NCI-H526 treated with DMSO at 0.1 percent for 48 hours (cell line): ENCODE data around the gene LBX1.

Experiments used
- DNase-seq: peaks from one replicate; lab custom pipeline; 2025; lab: John Stamatoyannopoulos, UW

The LBX1 gene

GRCh38 chr10:101225846-101226421 is 3.3 kb downstream of the LBX1 start:
- DNase-seq, result no peak

GRCh38 chr10:101224910-101225823 is 4.1 kb downstream of the LBX1 start:
- DNase-seq, result no peak

- no peak for DNase-seq
Measured at GRCh38 chr10:101224060-101224909, 5.0 kb downstream of the LBX1 start.

GRCh38 chr10:101223274-101224059 is 5.8 kb downstream of the LBX1 start:
- no peak for DNase-seq

GRCh38 chr10:101222683-101223273 is 6.5 kb downstream of the LBX1 start:
- DNase-seq, result peak; percentile 4

GRCh38 chr10:101221963-101222531 is 7.2 kb downstream of the LBX1 start:
- no peak for DNase-seq

DNA sequence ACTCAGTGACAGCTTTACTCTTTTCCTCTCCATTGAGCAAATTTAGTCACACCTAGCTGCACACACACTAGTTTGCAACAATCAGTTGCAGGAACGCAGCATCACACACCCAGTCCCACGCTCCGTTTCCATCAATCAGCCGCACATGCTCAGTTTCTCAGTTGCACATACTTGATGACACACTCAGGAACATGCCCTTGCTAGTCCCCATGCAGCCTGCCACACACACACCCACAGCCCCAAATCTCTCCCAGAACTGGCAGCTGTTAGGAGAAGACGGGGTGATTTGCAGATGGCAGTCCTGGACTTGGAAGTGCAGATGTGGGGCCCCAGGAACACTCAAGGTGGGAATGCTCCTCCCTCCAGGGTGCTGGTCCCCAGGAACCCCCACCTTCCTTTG is 7.7 kb downstream of the LBX1 start:
- no peak for DNase-seq

DNA sequence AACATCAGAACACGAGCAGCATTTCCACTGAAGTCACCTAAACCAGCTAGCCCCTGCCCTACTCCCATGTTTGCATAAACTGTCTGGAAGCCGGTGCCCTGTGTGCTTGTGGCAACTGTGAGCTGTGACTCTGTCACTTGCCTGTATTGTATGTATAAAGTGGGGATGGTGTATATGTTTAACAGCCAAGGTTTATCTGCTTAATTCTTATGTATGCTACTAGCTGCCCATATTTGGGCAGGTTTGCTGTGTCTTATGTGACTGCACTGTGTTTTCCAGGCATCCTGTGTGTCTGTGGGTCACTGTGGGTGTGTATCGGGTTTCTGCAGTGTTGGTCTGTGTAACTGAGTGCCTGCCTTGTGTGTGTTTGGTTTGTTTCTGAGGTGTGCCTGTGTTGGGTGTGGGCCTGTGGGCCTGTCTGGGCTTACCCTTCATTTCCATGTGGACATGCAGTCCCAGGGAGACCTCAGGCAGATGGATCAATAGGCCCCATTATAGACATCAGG is 9.3 kb downstream of the LBX1 start:
- DNase-seq, result no peak

- no peak for DNase-seq
Measured at GRCh38 chr10:101219139-101219945, 9.9 kb downstream of the LBX1 start.

DNA sequence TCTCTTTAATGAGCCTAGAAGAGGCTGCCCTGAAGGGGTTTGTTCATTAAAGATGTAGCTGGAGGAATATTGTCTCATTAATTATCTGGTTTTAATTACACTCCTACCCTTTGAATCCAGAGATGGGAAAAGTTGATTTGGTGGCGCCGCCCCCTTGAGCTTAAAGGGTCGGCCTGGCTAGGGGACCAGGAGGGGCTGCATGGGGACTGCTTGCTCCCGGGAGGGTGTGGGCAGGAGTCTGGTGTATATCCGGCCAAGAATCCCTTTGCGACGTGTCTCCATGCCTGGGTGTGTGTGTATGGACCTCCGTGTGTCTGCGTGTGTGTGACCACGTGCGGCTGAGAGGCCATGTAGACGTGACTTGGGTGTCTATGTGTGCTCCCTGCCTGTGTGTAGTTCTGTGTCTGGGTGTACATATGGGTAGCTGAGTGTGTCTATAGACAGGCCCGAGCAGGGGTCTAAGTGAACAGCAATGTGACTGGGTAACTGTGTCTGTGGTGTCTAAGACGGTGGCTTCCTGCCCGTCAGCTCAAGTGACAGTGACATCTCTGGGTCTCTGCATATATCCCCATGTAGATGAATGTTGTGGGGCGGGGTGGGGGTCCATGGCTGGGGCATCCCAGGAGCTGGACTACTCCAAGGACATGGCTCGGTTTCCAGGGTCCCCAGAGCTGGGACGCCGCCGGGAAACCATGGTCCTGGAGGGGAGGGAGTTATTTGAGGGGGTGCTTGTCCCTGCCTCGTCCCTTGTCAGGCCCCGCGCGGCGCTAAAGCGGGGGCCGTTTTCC is 10.7 kb downstream of the LBX1 start:
- DNase-seq, result no peak

DNA sequence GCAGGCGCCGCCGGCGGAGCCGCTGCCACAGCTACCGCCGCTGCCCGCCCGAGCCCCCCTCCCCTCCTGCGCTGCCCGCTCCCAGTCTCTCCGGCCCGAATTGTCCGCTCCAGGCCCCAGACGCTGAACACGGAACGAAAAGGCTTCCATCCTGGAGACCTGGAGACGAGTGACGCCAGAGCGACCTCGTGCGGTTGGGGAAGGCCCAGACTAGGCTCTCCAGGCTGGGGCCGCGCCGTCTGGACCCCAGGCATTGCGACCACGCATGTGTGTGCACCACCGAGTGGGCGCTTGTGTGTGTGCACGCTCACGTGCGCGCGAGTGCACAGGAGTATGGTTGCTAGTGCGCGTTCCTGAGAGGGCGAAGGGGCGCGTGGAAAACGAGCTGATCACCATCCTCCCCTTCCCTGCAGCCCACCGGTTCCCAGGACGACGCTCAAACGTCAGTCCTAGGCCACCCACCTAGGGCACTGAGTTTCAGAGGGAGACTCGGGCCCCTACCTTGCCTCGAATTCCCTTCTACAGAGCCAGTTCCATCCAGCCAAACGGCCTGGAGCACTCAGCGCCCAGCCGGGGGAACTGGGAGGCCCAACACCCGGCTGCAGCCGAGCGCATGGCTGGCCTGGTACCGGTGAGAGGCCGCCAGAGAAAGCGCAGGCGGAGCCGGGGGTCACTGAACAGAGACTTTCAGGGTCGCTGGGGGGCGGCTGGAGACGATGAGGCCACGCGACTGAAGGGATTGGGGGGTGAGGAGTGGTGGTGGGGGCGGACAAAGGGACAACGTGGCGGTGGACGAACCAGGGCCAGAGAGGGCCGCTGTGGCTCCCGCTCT is 11.6 kb downstream of the LBX1 start:
- peak; percentile 26 for DNase-seq

DNA sequence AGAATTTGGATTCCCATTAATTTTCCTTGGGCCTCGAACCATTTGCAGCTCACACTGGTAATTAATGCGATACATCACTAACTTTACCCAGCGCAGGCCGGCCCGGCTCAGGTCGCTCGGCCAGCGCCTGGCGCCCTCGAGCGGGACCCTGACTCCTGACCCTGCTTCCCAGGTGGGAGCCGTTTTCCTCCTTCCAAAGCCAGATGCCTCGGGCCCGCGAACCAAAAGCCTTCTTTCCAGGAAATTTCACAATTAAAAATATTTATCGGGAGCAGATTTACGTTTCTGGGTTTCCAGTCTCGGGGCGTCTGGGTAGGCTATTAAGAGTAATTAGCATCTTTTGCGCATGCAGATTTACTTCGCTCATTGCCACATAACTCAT is 12.2 kb downstream of the LBX1 start:
- no peak for DNase-seq

DNA sequence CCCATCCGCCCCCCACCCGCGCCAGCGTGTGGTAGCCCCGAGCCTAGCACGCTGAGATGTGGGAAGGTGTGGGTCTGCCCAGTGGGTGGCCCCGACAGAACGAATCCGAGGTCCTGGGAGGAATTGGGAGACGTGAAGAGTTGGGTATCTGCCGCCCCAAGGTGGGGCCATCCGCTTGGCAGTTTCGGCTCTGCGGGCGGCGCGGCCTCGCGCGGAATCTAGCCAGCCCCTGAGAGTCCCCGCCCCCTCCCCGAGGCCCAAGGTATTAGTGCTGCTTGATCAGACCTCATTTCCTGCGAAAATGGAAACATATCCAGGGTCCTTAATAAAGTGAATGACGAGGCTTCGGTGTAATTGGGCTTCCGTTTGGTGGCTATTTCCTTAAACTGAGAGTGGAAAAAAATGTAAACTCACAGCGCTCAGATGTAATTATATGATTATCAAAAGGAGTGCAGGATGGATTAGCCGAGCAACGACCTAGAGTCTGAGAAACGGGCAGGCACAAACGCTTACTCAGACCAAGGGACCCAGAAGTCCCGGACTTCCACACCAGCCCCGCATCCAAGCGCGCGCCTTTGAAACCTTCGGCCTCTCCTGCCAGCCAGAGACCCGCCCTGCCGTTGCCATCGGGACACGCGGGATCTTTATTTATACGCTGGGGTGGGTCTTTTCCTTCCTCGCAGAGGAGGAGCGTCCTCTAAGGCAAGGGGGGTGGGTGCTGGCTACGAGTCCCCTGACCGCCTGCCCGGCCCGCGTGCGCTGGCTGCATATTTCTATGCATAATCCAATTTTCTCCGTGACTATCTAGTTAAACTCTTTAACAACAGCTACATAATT is 12.8 kb downstream of the LBX1 start:
- no peak for DNase-seq

DNA sequence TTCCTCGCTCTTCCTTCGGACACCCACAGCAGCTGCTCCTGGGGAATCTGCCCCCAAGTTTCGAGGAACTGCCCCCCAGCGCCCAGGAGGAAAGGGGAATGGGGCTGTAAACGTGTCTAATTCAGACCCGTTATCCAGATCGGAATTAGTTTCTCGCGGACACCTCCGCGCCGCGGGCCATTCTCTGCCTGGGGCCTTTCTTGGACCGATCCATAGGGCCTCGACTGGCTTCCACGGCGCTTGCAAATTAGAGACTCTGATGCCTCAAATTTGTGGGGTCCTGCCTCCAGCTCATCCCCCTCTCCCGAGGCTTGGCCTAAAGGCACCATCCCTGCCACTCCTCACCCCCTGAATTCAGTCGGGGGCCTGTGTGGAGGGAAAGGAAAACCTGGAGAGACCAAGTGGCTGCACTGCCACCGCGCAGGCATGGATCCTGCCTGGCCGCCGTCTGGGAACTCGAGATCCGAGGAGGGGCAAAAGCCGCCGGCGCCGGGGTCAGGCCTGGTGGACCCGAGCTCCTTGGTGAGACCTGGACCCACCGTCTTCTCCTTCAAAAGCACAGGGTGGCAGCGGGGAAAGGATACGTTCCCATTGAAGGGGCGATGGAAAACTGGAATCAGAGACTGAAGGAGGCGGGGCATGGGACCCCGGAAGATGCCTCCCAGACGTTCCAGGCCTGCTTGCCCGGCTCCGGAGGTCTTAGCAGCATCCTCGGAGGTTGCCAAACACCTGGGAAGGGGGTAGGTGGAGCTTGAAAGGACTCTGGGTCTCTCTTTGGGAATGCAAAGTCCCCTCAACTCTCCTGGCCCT is 13.7 kb downstream of the LBX1 start:
- DNase-seq, result no peak

DNA sequence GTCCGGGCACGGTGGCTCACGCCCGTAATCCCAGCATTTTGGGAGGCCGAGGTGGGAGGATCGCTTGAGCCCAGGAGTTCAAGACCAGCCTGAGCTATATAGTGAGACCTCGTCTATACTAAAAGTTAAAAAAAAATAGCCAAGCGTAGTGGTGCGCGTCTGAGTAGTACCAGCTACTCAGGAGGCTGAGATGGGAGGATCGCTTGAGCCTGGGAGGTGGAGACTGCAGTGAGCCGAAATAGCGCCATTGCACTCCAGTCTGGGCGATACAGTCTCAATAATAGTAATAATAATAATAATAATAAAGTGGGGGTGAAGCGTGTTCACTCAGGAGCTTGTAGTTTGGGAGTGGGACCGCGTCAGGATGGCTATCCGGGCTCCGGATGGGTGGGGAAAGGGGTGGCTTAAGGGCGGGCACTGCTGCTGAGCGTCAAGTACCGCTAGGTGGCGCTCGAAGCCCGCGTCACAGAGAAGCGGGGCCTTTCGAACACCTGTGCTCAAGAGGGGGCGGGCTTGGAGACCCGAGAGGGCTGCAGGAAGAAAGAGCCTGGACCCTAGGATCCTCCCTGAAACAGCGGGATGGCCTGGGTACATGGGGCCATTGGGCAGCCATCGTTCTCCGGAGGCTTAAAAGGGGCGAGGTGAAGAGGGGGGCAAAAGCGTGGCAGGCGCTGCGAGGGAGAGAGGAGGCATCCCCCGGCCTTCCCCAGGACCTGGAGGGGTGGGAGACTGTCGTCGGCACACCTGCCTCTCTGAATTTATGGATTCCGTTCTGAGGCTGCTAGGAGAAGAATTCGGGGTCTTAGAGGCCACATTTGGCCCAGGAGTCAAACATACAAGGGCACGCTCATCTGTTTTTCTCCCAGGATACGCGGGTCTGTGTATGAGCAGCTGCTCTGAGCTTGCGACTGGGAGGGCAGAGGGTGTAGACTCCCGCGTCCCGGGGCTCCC is 14.5 kb downstream of the LBX1 start:
- peak; percentile 33 for DNase-seq
